ENCODE measurements around the gene HTR7. TPM values are rescaled to one million over a fixed set of nuclear protein-coding genes. Genes with fewer than 3 reads are reported as not detected.
"Not testable (repeated sequence)": the region's sequence is repeated elsewhere in the genome, so short reads cannot be mapped to it uniquely, and the experiment has no call there.

The HTR7 gene
- total RNA-seq = 0.09 TPM in 1 of 2 replicates, not detected in the other

GRCh38 chr10:90857635-90858460, at the start of gene HTR7:
HTR7 (minus strand) TSS chr10:90858039; CDS start chr10:90857671, 368 bp downstream.
- DNase-seq = peak; percentile 60

DNA sequence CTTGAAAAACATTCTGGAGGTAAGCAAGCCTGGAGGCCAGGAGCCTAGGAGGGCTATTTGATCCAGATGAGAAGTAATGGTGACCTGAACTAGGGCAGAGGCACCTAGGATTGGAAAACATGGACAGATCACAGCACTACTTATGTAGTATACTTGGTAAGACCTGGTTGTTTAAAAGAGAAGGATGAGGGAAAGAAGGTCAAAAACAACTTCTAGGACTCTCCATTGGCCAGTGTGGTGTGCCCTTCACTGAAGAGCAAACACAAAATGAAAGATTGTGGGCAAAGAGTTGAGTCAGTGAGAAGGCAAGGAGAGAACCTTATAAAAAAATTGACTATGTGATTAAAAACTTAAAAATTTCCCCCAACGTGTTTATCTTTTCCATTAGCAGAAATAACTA, 48.8 kb upstream of the HTR7 start:
- no peak for DNase-seq

DNA sequence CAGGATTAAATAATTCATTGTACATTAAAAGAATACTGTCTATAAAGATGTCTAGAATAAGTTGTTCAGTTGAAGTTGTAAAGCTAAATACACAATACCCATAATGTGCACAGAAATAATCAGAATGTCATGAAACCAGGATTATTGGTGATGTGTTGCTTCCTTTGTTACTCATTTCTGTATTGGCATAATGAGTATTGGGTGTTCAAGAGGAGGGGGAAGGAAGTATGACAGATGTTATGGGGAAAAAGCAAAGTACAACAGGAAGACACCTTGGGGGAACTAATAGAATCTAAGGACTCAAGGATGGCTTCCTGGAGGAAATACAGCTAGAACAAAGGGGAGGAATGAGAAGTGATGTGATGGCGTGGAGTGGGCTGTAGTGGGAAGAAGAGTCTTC, 48.1 kb upstream of the HTR7 start:
- peak; percentile 21 for DNase-seq

- not testable (repeated sequence) for DNase-seq
Observed at GRCh38 chr10:90896916-90897315, 39.1 kb upstream of the HTR7 start.

- no peak for DNase-seq
Observed at GRCh38 chr10:90893190-90893589, 35.4 kb upstream of the HTR7 start.

DNA sequence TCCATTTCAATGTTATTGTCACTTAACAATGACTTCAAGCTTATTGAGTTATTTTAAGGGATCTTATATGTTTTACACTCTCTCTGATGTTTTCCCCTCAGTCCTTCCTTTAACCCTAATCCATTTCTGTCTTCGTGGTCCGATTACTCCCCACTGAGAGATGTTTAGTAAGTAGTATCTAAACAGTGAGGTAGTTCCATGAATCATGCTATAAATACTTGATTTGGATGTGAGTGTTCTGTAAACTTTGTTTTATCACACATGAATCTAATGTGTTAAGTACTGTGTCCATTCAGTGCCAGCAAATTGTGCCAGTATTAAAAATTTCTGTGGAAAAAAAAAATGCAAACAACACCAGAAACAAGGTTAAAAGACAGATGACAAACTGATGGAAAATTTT, 32.5 kb upstream of the HTR7 start:
- DNase-seq = no peak

DNA sequence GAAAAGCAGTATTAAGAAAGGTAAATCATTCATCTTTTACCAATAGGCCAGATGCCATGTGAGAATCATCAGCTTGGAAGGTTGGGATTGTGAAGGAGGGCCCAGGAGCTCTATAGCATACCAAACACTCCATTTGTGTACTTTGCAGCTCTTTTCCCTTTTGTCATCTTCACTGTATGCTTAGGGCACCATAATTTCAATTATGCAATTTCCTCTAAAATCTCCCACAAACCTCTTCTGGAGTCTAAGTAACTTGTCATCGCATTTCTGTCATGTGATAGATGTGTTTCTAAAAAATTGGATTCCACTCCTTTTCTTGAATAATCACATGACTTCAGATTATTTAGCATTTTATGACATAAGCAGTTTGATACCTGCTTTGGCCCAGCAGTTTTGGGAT, 31.8 kb upstream of the HTR7 start:
- DNase-seq = no peak

DNA sequence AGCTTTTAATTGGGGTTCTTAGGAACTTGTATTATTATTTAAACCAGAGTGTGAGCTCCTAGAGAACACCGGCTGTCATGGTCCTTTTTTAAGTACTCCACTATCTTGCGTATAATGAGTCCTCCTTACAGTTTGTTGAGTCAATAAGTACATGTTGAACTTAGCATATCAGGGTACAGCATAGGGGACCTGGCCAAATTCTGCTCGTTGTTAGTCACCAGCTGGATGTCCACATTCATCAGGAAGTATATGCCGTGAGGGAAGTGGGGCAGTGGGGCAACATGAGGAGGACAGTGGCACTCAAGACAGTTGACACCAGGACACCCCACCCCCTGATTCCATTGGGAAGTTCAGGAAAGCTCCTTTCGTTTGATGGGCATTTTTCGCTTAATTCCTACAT, 30.5 kb upstream of the HTR7 start:
- no peak for DNase-seq

- no peak for DNase-seq
Observed at GRCh38 chr10:90887555-90887954, 29.7 kb upstream of the HTR7 start.

DNA sequence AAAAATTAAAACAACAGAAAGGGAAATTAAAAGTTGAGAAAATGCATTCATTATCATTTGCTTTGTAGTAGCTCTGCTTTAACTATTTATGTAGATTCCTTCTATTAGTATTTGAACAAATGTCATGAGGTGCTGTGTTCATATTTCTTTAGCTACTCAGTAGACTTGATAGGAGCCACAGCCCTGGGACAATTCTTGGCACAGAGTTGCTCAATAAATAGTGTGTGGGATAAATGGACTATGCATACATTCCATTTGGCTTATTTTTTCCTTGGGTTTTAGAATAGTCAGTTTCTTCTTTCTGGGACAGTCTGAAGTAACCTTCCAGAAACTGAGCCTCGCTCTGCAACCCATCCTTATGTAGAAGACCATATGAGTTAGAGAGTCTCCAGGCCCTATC, 27.3 kb upstream of the HTR7 start:
- no peak for DNase-seq

DNA sequence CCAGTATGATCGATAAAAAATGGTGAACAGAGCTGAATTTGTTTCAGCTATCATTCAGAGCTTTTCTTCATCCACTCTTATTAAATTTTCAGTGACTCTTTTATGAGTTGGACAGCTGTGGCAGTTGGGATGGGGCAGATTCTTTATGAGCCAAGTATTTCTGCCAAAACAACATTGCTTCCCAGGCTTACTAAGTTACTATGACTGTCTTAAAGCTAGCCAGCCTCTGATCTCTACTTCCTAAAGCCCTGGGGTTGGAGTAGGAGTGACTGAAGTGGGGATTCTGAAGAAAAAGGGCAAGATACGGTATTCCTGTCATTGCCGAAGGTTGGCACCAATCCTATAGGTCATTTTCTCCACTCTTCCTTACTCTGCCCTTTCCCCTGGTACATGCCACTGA, 26.6 kb upstream of the HTR7 start:
- no peak for DNase-seq

GRCh38 chr10:90880059-90880719, 22.4 kb upstream of the HTR7 start:
- peak; percentile 72 for DNase-seq

- DNase-seq = no peak
Observed at GRCh38 chr10:90879062-90879461, 21.2 kb upstream of the HTR7 start.

- no peak for DNase-seq
Observed at GRCh38 chr10:90872648-90873020, 14.8 kb upstream of the HTR7 start.

GRCh38 chr10:90871766-90872647, 14.2 kb upstream of the HTR7 start, which contains the start of gene RPP30:
RPP30 (plus strand) TSS chr10:90871974; CDS start chr10:90871987, 13 bp downstream.
- DNase-seq = peak; percentile 91

- peak; percentile 92 for DNase-seq
Observed at GRCh38 chr10:90871279-90871765, 13.5 kb upstream of the HTR7 start.

- DNase-seq = no peak
Observed at GRCh38 chr10:90866050-90866598, 8.3 kb upstream of the HTR7 start.

DNA sequence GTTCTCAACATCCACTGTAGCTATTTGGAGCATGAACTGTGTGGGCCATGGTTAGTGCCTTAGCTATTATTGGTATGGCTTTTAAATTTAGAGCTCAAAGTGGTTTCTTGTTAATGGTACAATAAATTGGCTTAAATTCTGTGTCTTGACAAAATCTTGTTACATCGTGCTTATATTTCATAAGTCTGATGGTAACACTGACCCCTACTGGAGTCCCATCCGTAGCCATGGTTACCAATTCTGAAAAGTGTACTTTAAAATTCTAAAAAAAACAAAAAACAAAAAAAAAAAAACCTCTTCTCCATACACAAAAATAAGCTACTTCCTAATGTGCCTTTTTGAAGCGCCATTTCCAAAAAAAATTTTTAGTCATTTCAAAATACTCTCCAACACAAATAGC, 7.6 kb upstream of the HTR7 start:
- DNase-seq = peak; percentile 52

DNA sequence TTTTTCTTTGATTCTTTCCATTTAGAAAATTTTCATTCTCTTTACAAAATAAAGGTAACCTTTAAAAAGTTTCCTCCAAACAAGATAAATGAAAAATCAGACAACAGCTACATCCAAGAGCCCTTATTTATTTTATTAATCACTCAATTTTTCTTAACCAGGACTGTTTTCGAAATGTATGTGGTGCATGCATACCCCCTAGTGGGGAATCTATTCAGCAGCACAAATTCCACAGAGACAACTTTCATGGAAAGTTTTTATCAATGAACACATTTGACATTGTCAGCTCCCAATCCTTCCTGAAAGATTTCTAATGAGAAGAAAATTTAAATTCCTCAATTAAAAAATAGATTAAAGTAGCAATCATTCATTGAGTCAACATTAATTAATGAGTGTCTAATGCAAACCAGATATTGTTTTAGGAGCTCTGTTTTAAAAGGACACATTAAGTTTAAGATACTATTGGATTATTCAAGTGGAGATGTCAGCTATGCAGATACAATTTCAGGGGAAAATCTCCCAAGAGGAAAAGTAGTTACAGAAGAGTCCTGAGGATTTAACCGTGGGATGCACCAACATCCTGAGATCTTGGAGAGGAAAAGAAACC, 5.2 kb upstream of the HTR7 start:
- peak; percentile 67 for DNase-seq

DNA sequence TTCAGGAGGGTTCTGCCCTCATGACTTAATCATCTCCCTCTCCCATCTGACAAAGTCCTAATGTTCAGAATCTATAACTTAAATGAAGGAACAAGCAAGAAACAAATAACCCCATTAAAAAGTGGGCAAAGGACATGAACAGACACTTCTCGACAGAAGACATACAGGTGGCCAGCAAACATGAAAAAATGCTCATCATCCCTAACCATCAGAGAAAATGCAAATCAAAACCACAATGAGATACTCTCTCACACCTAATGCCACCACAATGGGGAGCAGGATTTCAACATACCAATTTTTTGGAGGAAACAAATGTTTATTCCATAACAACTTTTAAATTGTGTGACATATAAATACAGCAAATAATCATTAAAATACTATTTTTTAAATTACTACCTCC, 3.0 kb upstream of the HTR7 start:
- DNase-seq = no peak

GRCh38 chr10:90859321-90859751, 1.5 kb upstream of the HTR7 start:
- peak; percentile 50 for DNase-seq

DNA sequence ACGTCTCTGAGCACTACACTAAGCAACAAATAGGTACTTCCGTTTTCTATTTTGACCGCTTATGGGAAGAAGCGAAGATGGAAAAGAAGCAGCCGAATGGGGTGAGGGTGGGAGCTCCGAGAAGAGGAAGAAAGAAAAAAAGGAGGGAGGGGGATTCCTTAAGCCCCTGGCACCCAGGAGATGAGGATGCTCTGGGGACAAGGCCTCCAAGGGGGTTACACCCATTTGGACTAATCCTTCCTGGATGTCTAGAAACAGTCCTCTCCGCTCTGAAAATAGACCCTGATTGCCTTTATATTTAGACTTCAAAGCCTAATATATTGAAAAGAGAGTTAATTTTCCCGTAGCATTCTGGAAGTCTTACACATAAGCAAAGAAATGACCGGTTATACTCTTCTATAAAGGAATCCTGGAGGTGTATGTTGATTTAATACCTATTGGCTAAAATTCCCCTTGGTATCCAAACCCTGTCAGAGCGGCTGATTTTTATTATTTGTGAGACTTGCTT, 676 bp upstream of the HTR7 start:
- DNase-seq = no peak

Measured in dermis blood vessel endothelial cell (primary cell).